HepG2 (cell line): ENCODE results near the gene CDK2AP2. TPM values are rescaled to one million over a fixed set of nuclear protein-coding genes. Genes with fewer than 3 reads are reported as not detected.

Source experiments
- ASH2L ChIP-seq: fragments of 300-600, 200-600 bp; sonication (generic); IDR thresholded peaks from 2 replicates; pipeline ENCODE4 v1.7.0; 2017; ENCODE audit warnings: low read depth, mild to moderate bottlenecking, moderate library complexity, mixed read lengths, low read length; ENCODE audit not compliant: insufficient read length
- BRCA1 ChIP-seq: sonication (generic); formaldehyde crosslinking; IDR thresholded peaks from 2 replicates; pipeline ENCODE4 v1.4.0; 2020; ENCODE audit warnings: missing genetic modification reagents
- CBX5 ChIP-seq: sonication (generic); formaldehyde crosslinking; IDR thresholded peaks from 2 replicates; pipeline ENCODE4 v1.4.0; 2020; ENCODE audit warnings: missing genetic modification reagents, borderline replicate concordance
- FOSL2 ChIP-seq: sonication (generic); formaldehyde crosslinking; IDR thresholded peaks from 2 replicates; pipeline ENCODE4 v1.4.0; 2020; ENCODE audit warnings: missing genetic modification reagents
- KDM2A ChIP-seq: sonication (generic); formaldehyde crosslinking; IDR thresholded peaks from 2 replicates; pipeline ENCODE4 v1.4.0; 2020; ENCODE audit warnings: low read depth, missing genetic modification reagents, borderline replicate concordance
- RFX1 ChIP-seq: fragments of 450-650 bp; IDR thresholded peaks from 2 replicates; pipeline ENCODE4 v1.6.1; 2017
- RXRA ChIP-seq: sonication (generic); formaldehyde crosslinking; IDR thresholded peaks from 2 replicates; pipeline ENCODE4 v1.5.1; 2020; ENCODE audit warnings: missing genetic modification reagents
- SATB2 ChIP-seq: sonication (generic); formaldehyde crosslinking; IDR thresholded peaks from 2 replicates; pipeline ENCODE4 v1.5.0; 2020; ENCODE audit warnings: missing genetic modification reagents
- SIN3A ChIP-seq: IDR thresholded peaks from 2 replicates; pipeline ENCODE4 v1.6.1; 2011; ENCODE audit warnings: low read depth, mild to moderate bottlenecking, control low read depth, low read length, borderline replicate concordance
- SRSF1 ChIP-seq: fragments of 200-400 bp; formaldehyde crosslinking; optimal IDR thresholded peaks from 2 replicates; pipeline ENCODE3; 2017; ENCODE audit warnings: mild to moderate bottlenecking, low read depth, low read length, moderate library complexity
- ZNF24 ChIP-seq: fragments of 450-650 bp; IDR thresholded peaks from 2 replicates; pipeline ENCODE4 v1.6.1; 2017; ENCODE audit warnings: antibody characterized with exemption, mild to moderate bottlenecking
- ZNF446 ChIP-seq: sonication (generic); formaldehyde crosslinking; IDR thresholded peaks from 2 replicates; pipeline ENCODE4 v1.5.0; 2020; ENCODE audit warnings: mild to moderate bottlenecking, missing genetic modification reagents
- ZNF567 ChIP-seq: sonication (generic); formaldehyde crosslinking; IDR thresholded peaks from 2 replicates; pipeline ENCODE4 v1.8.1; 2023; ENCODE audit warnings: mild to moderate bottlenecking, missing genetic modification reagents, borderline replicate concordance
- ZNF570 ChIP-seq: sonication (generic); formaldehyde crosslinking; IDR thresholded peaks from 2 replicates; pipeline ENCODE4 v1.4.0; 2020; ENCODE audit warnings: mild to moderate bottlenecking, missing genetic modification reagents, borderline replicate concordance
- ZSCAN21 ChIP-seq: sonication (generic); formaldehyde crosslinking; IDR thresholded peaks from 2 replicates; pipeline ENCODE4 v1.8.0; 2022; ENCODE audit warnings: mild to moderate bottlenecking, missing genetic modification reagents, moderate library complexity, borderline replicate concordance
- polyA plus RNA-seq, 8 experiments: library from polyadenylated mRNA; depleted of rRNA in 3 of 8; stranded (reverse) in 7 of 8; unstranded in 1 of 8; fragments of >200 nt; fragmentation: Illumina TruSeq in 4 of 8; extraction: Trizol in 4 of 8; gene quantifications; 2 replicates each; pipeline versions ENCODE4 v1.2.1 to v1.2.3, GENCODE V29; 2011 to 2016; ENCODE audit warnings: low read depth in 4 of 8, missing spikeins in 1 of 8, mixed read lengths in 1 of 8; ENCODE audit not compliant: insufficient read depth in 1 of 8
- total RNA-seq, 5 experiments: library from RNA; depleted of rRNA; stranded (reverse); fragments of >200 nt; fragmentation: Illumina TruSeq; extraction: Trizol; gene quantifications; 2 replicates each; pipeline ENCODE4 v1.2.3, GENCODE V29; 2016; ENCODE audit warnings: low read depth in 1 of 5
- TF ChIP-seq, protein P1 (sequence below): sonication (generic); formaldehyde crosslinking; IDR thresholded peaks from 2 replicates; pipeline ENCODE4 v1.8.0; 2022; ENCODE audit warnings: mild to moderate bottlenecking, missing genetic modification reagents, moderate library complexity
- TF ChIP-seq, protein P2 (sequence below): sonication (generic); formaldehyde crosslinking; IDR thresholded peaks from 2 replicates; pipeline ENCODE4 v1.4.0; 2020; ENCODE audit warnings: mild to moderate bottlenecking, missing genetic modification reagents

Gene CDK2AP2
- total and polyA plus RNA-seq, 2 of the 13 experiments (the other 11 are each of a cell fraction or from before 2014, with no cell fraction given) = 15.0 to 23.2 TPM

DNA sequence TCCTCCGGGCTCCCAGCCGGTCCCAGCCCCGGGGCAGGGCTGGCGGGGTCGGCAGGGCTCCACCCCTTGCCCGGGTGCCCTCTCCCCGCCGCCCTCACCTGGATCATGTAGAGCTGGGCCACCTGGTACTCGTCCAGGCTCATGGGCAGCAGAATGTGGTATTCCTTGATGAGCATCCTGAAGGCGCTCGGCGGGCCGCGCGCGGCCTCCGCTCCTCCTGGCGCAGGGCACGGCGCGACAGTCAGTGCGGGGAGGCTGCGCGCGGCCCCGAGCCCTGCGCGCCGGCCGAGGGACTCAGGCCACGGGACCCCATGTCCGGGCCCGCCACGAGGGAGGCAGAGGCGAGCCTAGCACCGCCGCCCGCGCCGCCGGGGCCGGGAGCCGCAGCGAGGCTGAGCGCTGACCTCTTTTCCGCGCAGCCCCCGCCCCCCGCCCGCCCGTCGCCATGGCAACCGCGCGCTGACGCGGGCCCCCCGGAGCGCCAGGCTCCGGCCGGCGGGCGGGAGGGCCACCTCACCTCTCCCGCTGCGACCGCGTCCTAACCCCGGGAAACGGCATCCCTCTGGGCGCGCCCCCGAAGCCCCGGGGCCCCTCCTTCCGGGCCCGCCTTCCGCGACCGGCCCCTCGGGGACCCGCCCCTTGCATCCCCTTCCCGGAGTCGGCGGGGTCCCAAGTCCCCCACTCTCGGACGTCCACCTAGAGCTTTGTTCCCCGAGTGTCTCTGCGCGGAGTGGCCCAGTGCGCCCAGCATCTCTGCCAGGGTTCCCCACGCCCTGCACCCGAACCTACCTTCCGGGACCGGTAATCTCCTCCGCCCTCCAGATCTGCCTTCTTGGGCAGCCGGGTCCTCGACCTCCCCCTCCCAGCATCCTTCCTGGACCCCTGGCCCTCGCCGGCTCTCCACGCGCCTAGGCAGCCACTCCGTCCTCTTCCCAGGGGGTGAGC lies 3.7 kb downstream of the CDK2AP2 start (continued):
- TF ChIP-seq RXRA (0 out of 2 replicates have a peak, but pooled peaks have one; percentile 43), FOSL2 (CRISPR knock-in tag) (no peak), SIN3A (peak; percentile 21; the same call in 1 of the 2 replicates), SRSF1 (peak; percentile 0), ASH2L (no peak), ZSCAN21 (CRISPR knock-in tag) (0 out of 2 replicates have a peak, but pooled peaks have one; percentile 24), KDM2A (CRISPR knock-in tag) (0 out of 2 replicates have a peak, but pooled peaks have one; percentile 13), BRCA1 (CRISPR knock-in tag) (no peak), ZNF567 (CRISPR knock-in tag) (0 out of 2 replicates have a peak, but pooled peaks have one; percentile 39), SATB2 (CRISPR knock-in tag) (no peak), RFX1 (peak; percentile 56), ZNF446 (CRISPR knock-in tag) (no peak), CBX5 (CRISPR knock-in tag) (no peak), ZNF24 (no peak), ZNF570 (CRISPR knock-in tag) (no peak)
- TF ChIP-seq, protein P1, sequence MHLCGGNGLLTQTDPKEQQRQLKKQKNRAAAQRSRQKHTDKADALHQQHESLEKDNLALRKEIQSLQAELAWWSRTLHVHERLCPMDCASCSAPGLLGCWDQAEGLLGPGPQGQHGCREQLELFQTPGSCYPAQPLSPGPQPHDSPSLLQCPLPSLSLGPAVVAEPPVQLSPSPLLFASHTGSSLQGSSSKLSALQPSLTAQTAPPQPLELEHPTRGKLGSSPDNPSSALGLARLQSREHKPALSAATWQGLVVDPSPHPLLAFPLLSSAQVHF (CRISPR knock-in tag) = 0 out of 2 replicates have a peak, but pooled peaks have one; percentile 19
- TF ChIP-seq, protein P2, sequence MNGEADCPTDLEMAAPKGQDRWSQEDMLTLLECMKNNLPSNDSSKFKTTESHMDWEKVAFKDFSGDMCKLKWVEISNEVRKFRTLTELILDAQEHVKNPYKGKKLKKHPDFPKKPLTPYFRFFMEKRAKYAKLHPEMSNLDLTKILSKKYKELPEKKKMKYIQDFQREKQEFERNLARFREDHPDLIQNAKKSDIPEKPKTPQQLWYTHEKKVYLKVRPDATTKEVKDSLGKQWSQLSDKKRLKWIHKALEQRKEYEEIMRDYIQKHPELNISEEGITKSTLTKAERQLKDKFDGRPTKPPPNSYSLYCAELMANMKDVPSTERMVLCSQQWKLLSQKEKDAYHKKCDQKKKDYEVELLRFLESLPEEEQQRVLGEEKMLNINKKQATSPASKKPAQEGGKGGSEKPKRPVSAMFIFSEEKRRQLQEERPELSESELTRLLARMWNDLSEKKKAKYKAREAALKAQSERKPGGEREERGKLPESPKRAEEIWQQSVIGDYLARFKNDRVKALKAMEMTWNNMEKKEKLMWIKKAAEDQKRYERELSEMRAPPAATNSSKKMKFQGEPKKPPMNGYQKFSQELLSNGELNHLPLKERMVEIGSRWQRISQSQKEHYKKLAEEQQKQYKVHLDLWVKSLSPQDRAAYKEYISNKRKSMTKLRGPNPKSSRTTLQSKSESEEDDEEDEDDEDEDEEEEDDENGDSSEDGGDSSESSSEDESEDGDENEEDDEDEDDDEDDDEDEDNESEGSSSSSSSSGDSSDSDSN (CRISPR knock-in tag) = peak; percentile 45
